Measurements from ENCODE around the gene SLC1A2.

DNA sequence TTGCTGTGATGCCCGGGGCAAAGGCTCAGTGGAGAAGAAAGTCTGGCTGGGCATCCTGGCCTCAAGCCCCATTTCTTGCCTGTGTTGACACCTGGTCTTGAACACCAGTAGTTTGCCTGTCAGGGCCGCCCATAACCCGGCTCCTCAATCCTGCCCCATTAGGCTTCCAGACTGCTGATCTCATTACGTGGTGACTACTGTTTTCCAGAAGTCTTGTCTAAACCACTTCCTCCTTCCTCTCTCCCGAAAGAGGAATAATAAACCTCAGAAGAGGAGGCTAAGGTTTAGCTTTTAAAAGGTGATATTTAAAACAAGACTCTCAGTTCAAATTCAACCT lies 182.7 kb downstream of the SLC1A2 start:
- TF ChIP-seq, protein P1, sequence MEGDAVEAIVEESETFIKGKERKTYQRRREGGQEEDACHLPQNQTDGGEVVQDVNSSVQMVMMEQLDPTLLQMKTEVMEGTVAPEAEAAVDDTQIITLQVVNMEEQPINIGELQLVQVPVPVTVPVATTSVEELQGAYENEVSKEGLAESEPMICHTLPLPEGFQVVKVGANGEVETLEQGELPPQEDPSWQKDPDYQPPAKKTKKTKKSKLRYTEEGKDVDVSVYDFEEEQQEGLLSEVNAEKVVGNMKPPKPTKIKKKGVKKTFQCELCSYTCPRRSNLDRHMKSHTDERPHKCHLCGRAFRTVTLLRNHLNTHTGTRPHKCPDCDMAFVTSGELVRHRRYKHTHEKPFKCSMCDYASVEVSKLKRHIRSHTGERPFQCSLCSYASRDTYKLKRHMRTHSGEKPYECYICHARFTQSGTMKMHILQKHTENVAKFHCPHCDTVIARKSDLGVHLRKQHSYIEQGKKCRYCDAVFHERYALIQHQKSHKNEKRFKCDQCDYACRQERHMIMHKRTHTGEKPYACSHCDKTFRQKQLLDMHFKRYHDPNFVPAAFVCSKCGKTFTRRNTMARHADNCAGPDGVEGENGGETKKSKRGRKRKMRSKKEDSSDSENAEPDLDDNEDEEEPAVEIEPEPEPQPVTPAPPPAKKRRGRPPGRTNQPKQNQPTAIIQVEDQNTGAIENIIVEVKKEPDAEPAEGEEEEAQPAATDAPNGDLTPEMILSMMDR (IDR thresholded peaks at IDR 0.05), result no peak
- TF ChIP-seq POLR2A (IDR thresholded peaks at IDR 0.05) (no peak), POLR2AphosphoS5 (IDR thresholded peaks at IDR 0.05) (no peak), EP300 (IDR thresholded peaks at IDR 0.05) (no peak)
